SK-N-SH treated with all-trans-retinoic acid at 6 μM for 48 hours (cell line): ENCODE data around the gene ISG15.

ENCODE experiments used
- ARNTL ChIP-seq: fragments of 450-650 bp; formaldehyde crosslinking; IDR thresholded peaks from 2 replicates; pipeline ENCODE4 v1.5.0; 2020; ENCODE audit warnings: low read depth, mild to moderate bottlenecking, moderate library complexity, borderline replicate concordance
- BACH2 ChIP-seq: fragments of 250-450 bp; sonication (Bioruptor Pico); IDR thresholded peaks from 2 replicates; pipeline ENCODE4 v1.9.0; 2021; ENCODE audit warnings: mild to moderate bottlenecking, borderline replicate concordance
- CREB5 ChIP-seq: fragments of 250-450 bp; sonication (Bioruptor Pico); IDR thresholded peaks from 2 replicates; pipeline ENCODE4 v1.5.1; 2020; ENCODE audit warnings: low read depth, mild to moderate bottlenecking, moderate library complexity
- CSRNP3 ChIP-seq: fragments of 250-450 bp; sonication (Bioruptor Pico); IDR thresholded peaks from 2 replicates; pipeline ENCODE4 v1.5.1; 2021; ENCODE audit warnings: mild to moderate bottlenecking, moderate library complexity
- GLIS3 ChIP-seq: fragments of 250-450 bp; sonication (Bioruptor Pico); IDR thresholded peaks from 2 replicates; pipeline ENCODE4 v1.5.0; 2020; ENCODE audit warnings: mild to moderate bottlenecking, moderate library complexity
- ISL1 ChIP-seq: fragments of 250-450 bp; sonication (Bioruptor Pico); IDR thresholded peaks from 2 replicates; pipeline ENCODE4 v2.1.2; 2022; ENCODE audit warnings: mild to moderate bottlenecking, moderate library complexity
- OSR1 ChIP-seq: fragments of 250-450 bp; sonication (Bioruptor Pico); IDR thresholded peaks from 2 replicates; pipeline ENCODE4 v1.8.0; 2022; ENCODE audit warnings: moderate library complexity, mild to moderate bottlenecking, inconsistent platforms
- PATZ1 ChIP-seq: fragments of 250-450 bp; sonication (Bioruptor Pico); IDR thresholded peaks from 2 replicates; pipeline ENCODE4 v1.8.0; 2020; ENCODE audit warnings: mild to moderate bottlenecking, moderate library complexity, borderline replicate concordance
- RARB ChIP-seq: fragments of 250-450 bp; sonication (Bioruptor Pico); IDR thresholded peaks from 2 replicates; pipeline ENCODE4 v1.8.0; 2021; ENCODE audit warnings: mild to moderate bottlenecking, moderate library complexity
- SNAI2 ChIP-seq: fragments of 250-450 bp; sonication (Bioruptor Pico); IDR thresholded peaks from 2 replicates; pipeline ENCODE4 v1.5.0; 2020; ENCODE audit warnings: mild to moderate bottlenecking, moderate library complexity
- TSHZ2 ChIP-seq: fragments of 250-450 bp; sonication (Bioruptor Pico); IDR thresholded peaks from 2 replicates; pipeline ENCODE4 v1.5.0; 2020; ENCODE audit warnings: mild to moderate bottlenecking, moderate library complexity
- ZC3H10 ChIP-seq: fragments of 250-450 bp; sonication (Bioruptor Pico); IDR thresholded peaks from 2 replicates; pipeline ENCODE4 v1.5.1; 2021; ENCODE audit warnings: mild to moderate bottlenecking, moderate library complexity
- ZFP30 ChIP-seq: fragments of 450-650 bp; formaldehyde crosslinking; IDR thresholded peaks from 2 replicates; pipeline ENCODE4 v1.5.0; 2022; ENCODE audit warnings: mild to moderate bottlenecking, moderate library complexity

- TF ChIP-seq ZFP30 (no peak), TSHZ2 (CRISPR knock-in tag) (no peak), BACH2 (CRISPR knock-in tag) (no peak), GLIS3 (CRISPR knock-in tag) (no peak), CSRNP3 (CRISPR knock-in tag) (no peak), CREB5 (no peak), PATZ1 (CRISPR knock-in tag) (no peak), ZC3H10 (no peak), ARNTL (CRISPR knock-in tag) (no peak), RARB (CRISPR knock-in tag) (no peak), OSR1 (CRISPR knock-in tag) (no peak), ISL1 (CRISPR knock-in tag) (no peak), SNAI2 (CRISPR knock-in tag) (no peak)
Observed at GRCh38 chr1:1041873-1042272, 28.6 kb downstream of the ISG15 start.
